GM21447 (cell line): ENCODE data around the gene APBB1IP.
"Not testable (repeated sequence)": the region's sequence is repeated elsewhere in the genome, so short reads cannot be mapped to it uniquely, and the experiment has no call there.

Source experiments
- ATAC-seq: cut with Tn5 transposase; IDR thresholded peaks from one replicate; pipeline ENCODE4 v1.9.1; 2021; ENCODE audit not compliant: unreplicated experiment

The APBB1IP gene

GRCh38 chr10:26554246-26554645, 116.1 kb downstream of the APBB1IP start:
- ATAC-seq: no peak

- ATAC-seq: no peak
Observed at GRCh38 chr10:26555719-26556368, 117.7 kb downstream of the APBB1IP start.

- ATAC-seq: no peak
Observed at GRCh38 chr10:26556748-26557640, 118.9 kb downstream of the APBB1IP start.

- ATAC-seq: no peak
Observed at GRCh38 chr10:26557641-26558014, 119.5 kb downstream of the APBB1IP start.

- ATAC-seq: no peak
Observed at GRCh38 chr10:26566525-26567350, 128.6 kb downstream of the APBB1IP start.

- ATAC-seq: no peak
Observed at GRCh38 chr10:26567351-26567721, 129.2 kb downstream of the APBB1IP start.

- ATAC-seq: no peak
Observed at GRCh38 chr10:26571655-26572054, 133.5 kb downstream of the APBB1IP start.

GRCh38 chr10:26573674-26574073, 135.5 kb downstream of the APBB1IP start:
- ATAC-seq: no peak

- ATAC-seq: peak; percentile 81
Observed at GRCh38 chr10:26574783-26575182, 136.6 kb downstream of the APBB1IP start.

GRCh38 chr10:26578371-26578770, 140.2 kb downstream of the APBB1IP start:
- not testable (repeated sequence) for ATAC-seq

GRCh38 chr10:26579256-26580063, 141.3 kb downstream of the APBB1IP start:
- ATAC-seq: no peak

- no peak for ATAC-seq
Observed at GRCh38 chr10:26586211-26586610, 148.1 kb downstream of the APBB1IP start.

- no peak for ATAC-seq
Observed at GRCh38 chr10:26588611-26589010, 150.5 kb downstream of the APBB1IP start.

GRCh38 chr10:26589813-26590212, 151.7 kb downstream of the APBB1IP start:
- ATAC-seq: not testable (repeated sequence)

- no peak for ATAC-seq
Observed at GRCh38 chr10:26593896-26594295, 155.8 kb downstream of the APBB1IP start.

GRCh38 chr10:26603283-26603682, 165.1 kb downstream of the APBB1IP start:
- not testable (repeated sequence) for ATAC-seq

- ATAC-seq: not testable (repeated sequence)
Observed at GRCh38 chr10:26604320-26605093, 166.4 kb downstream of the APBB1IP start.

- peak; percentile 72 for ATAC-seq
Observed at GRCh38 chr10:26606389-26606877, 168.3 kb downstream of the APBB1IP start.

- ATAC-seq: no peak
Observed at GRCh38 chr10:26612151-26612915, 174.2 kb downstream of the APBB1IP start.
